Mucosa of descending colon (tissue), 3 donors: Measurements from ENCODE around the gene SMS. TPM values are rescaled to one million over a fixed set of nuclear protein-coding genes. Genes with fewer than 3 reads are reported as not detected.

Experiments used
- ATAC-seq: fragments of 200-7000 bp; cut with Tn5 transposase; one replicate; pipeline ENCODE4 v1.9.1; 2020; ENCODE audit warnings: mild to moderate bottlenecking, moderate library complexity
- DNase-seq, 3 donors: peaks; one replicate each; pipeline ENCODE4 v3.0.0-alpha.2; 2020
- H3K36me3 ChIP-seq: fragments of 200-600 bp; one replicate; pipeline ENCODE4 v1.8.0; 2021; ENCODE audit warnings: low read depth, mild to moderate bottlenecking
- H3K4me1 ChIP-seq: fragments of 200-600 bp; one replicate; pipeline ENCODE4 v1.8.0; 2021; ENCODE audit warnings: low read depth, mild to moderate bottlenecking
- H3K4me3 ChIP-seq: fragments of 200-600 bp; one replicate; pipeline ENCODE4 v1.8.0; 2021; ENCODE audit warnings: mild to moderate bottlenecking
- H3K9me3 ChIP-seq: fragments of 200-600 bp; one replicate; pipeline ENCODE4 v1.8.0; 2021; ENCODE audit warnings: mild to moderate bottlenecking
- CTCF ChIP-seq: fragments of 200-600 bp; IDR thresholded peaks from one replicate; pipeline ENCODE4 v1.8.0; 2022; ENCODE audit warnings: antibody characterized with exemption, mild to moderate bottlenecking
- intact Hi-C, 2 donors: fragments of 100-400 bp; cut with DNase I in 1 of 2; cut with micrococcal nuclease in 1 of 2; formaldehyde crosslinking; loops; one replicate each; pipeline versions ENCODE4 v1.11.0 to v1.11.1; 2022; cut with DNase I, micrococcal nuclease
- total RNA-seq, 3 donors: library from RNA; stranded (reverse); fragmentation: NEBNext Ultra II Directional in 2 of 3; extraction: Animal tissue kit (Norgen Biotek cat#: 25700) in 2 of 3; gene quantifications; one replicate each; pipeline versions ENCODE4 v1.2.1 to v1.2.4, GENCODE V29; 2021 to 2023
- donor health status: DM: no; HTN: no; CAD: no; lungs with moderate emphysema.
- donor health status: DM: no; HTN: no; CAD: no.
- donor health status: DM: no; HTN: yes; CAD: no.

The SMS gene
- total RNA-seq, 3 donors from 2014 or later: 42.4 to 71.1 (median 56.1) TPM

DNA sequence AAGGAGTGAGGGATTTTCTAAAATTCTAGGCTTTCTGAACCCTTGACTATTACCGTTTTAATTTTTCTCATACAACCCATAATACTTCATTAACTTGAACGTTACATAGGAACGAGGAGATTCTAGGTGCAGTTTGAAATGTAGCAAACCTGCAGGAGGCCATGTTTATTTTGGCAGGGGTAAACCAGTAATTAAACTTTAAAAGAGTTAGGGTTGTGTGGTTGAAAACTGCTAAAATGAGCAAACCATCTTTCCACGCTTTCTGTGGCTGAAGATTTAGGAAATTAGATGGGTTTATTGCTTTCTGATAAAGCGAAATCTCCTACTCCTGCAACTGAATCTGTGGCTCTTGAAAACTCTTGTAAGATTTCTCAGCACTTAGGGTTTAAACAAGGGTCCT lies 93.3 kb downstream of the SMS start:
- no peak overlapping the region for H3K4me3 ChIP-seq
- no peak for TF ChIP-seq CTCF
- intact Hi-C loops: no loop called here
- no peaks in the 10 kb centered on the region for H3K9me3 ChIP-seq
- H3K4me1 ChIP-seq: no peaks in the 10 kb centered on the region
- DNase-seq (no peak), ATAC-seq (no peak)
- no peaks in the 10 kb centered on the region for H3K36me3 ChIP-seq

DNA sequence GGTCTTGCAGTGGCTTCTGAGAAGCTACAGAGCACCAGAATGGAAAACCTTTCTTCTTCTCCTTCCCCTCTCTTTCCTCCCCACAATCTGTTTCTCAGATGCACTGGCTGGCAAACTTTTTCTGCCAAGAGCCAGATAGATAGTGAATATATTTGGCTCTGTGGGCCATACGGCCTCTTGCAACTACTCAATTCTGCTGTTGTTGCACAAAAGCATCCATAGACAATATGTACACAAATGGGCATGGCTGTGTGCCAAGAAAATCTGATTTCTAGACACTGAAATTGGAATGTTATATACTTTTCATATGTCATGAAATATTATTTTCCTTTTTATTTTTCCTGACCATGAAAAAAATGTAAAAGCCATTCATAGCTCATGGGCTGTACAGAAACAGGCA lies 94.7 kb downstream of the SMS start:
- no peaks in the 10 kb centered on the region for H3K4me1 ChIP-seq
- ATAC-seq: no peak
- intact Hi-C loops: no loop called here

DNA sequence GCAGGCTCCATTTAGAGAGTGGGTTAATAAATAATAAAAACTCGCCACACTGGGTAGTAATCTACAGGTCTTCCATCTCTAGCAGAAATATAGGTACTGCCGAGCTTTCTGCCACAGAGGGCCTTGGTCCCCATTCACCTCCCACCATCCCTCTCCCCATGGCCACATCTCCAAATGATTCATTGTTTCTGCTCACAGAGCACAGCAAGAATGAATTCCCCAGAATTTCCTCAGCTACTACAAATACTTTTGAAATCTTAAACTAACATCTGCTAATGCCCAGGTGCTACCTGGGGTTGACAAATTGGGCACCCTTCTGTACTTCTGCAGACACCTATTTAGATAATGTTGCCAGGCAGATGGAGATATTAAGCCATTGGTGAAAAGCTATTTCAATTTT lies 96.7 kb downstream of the SMS start:
- intact Hi-C loops: no loop called here
- no peaks in the 10 kb centered on the region for H3K4me1 ChIP-seq
- TF ChIP-seq CTCF: no peak

More for the DNA sequence above, 94.7 kb downstream of the SMS start:
- H3K4me3 ChIP-seq: no peak overlapping the region
- no peaks in the 10 kb centered on the region for H3K9me3 ChIP-seq
- TF ChIP-seq CTCF: no peak
- no peaks in the 10 kb centered on the region for H3K36me3 ChIP-seq
- no peak for DNase-seq

DNA sequence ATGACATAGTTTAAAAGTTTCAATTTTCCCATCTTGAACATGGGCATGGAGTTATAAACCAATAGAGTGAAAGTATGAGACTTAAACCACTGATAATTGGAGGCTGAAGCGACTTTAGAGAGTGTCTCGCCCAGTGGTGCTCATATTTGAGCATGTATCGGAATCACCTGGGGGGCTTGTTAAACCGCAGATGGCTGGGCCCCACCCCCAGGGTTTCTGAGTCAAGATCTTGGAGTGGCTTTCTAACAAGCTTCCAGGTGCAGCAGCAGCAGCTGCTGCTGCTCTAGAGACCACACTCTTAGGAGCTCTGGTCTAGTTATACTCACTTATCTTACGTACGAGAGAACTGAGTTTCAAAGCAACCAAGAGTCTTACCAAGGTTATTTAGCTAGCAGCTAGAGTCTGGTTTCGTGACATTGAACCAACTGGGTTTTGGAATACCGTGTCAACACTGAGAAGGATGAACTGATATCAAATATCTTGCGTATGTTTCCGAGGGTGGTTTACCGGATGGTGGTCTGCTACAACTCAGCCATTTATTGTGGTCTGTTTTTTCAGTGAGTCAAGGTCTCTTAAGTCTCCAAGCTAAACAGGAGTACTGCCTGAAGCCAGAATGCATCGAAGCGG lies 97.5 kb downstream of the SMS start:
- TF ChIP-seq CTCF: no peak
- Histone ChIP-seq H3K36me3 (no peaks in the 10 kb centered on the region), H3K4me3 (no peak overlapping the region), H3K9me3 (no peaks in the 10 kb centered on the region), H3K4me1 (no peaks in the 10 kb centered on the region)
- DNase-seq (no peak), ATAC-seq (no peak)
- intact Hi-C loops: no loop called here

More for the DNA sequence above, 96.7 kb downstream of the SMS start:
- H3K4me3 ChIP-seq: no peak overlapping the region
- no peak for DNase-seq
- no peaks in the 10 kb centered on the region for H3K9me3 ChIP-seq
- no peaks in the 10 kb centered on the region for H3K36me3 ChIP-seq
- no peak for ATAC-seq

- Histone ChIP-seq H3K4me1 (no peaks in the 10 kb centered on the region), H3K4me3 (no peak overlapping the region), H3K36me3 (no peaks in the 10 kb centered on the region), H3K9me3 (no peaks in the 10 kb centered on the region)
- DNase-seq (no peak), ATAC-seq (no peak)
- intact Hi-C loops: no loop called here
- TF ChIP-seq CTCF: no peak
Measured at GRCh38 chrX:22039541-22039940, 99.0 kb downstream of the SMS start.

DNA sequence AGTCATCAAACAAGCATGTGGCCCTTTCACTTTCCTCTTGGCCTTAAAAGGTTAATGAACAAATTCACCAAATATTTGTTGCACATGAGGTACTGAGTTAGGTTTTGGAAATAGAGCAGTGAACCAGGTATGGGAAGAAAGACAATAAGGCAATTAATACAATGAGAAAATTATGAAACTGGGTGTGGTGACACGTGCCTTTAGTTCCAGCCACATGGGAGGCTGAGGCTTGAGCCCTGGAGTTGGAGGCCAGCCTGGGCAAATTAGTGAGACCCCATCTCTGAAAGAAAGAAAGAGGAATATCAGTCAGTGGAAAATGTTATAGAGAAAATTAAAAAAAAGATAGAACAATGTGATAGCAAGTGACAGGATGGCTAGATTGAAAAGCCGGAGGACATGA lies 99.7 kb downstream of the SMS start:
- Histone ChIP-seq H3K9me3 (no peaks in the 10 kb centered on the region), H3K36me3 (no peaks in the 10 kb centered on the region), H3K4me1 (no peaks in the 10 kb centered on the region), H3K4me3 (no peak overlapping the region)
- DNase-seq: no peak
- intact Hi-C loops: no loop called here
- no peak for ATAC-seq
- no peak for TF ChIP-seq CTCF
